GM20000 (cell line): Measurements from ENCODE around the gene S100A9.

Experiments
- DNase-seq: peaks from one replicate; pipeline ENCODE4 v3.0.0; 2012; ENCODE audit warnings: low spot score
- CTCF ChIP-seq: IDR thresholded peaks from 2 replicates; pipeline ENCODE4 v1.5.1; 2012; ENCODE audit warnings: mild to moderate bottlenecking, control low read depth; ENCODE audit errors: extremely low read depth, missing control alignments

The S100A9 gene

DNA sequence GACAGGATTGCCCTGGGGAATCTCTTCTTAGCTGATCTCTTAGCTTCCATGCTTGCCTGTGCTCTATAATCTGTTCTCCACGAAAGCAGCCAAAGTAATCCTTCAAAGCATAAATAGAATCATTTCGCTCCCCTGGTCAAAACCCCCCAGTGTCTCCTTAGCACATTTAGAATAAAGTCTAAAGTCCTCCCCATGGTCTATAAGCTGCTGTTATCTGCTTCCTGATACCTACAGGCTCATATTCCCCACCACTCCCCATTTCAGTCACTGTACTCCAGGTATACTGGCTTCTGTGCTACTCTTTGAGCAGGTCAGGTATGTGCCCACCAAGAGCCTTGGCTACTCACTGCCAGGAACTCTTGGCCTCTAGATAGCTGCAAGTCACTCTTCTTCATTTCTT, 14.9 kb downstream of the S100A9 start:
- no peak for TF ChIP-seq CTCF
- no peak for DNase-seq

GRCh38 chr1:153374071-153374470, 16.4 kb downstream of the S100A9 start:
- no peak for DNase-seq
- no peak for TF ChIP-seq CTCF

DNA sequence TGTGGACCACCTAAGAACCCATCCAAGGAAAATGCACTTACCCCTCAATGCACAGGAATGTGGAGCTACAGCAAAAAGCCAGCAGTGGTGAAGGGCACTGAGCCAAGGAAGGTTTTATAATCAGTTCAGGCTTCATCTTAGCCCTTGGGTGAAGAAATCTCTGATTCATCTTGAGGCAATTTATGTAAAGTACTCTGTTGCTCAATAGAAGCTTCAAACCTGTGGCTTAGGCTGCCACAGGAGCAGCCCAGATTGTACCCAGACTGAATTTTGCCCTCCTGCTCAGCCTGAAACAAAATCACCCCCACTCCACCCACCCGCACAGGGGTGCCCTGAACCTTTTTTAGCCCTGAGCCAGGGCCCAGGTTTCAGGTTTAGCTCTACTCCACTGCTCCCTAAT, 17.9 kb downstream of the S100A9 start, which contains the start of gene S100A12:
Gene S100A12 (minus strand): TSS at position 111 of the 400 bp plus-strand sequence. CDS start 1,029 bp downstream, outside the sequence.
- TF ChIP-seq CTCF, result no peak
- DNase-seq, result no peak

DNA sequence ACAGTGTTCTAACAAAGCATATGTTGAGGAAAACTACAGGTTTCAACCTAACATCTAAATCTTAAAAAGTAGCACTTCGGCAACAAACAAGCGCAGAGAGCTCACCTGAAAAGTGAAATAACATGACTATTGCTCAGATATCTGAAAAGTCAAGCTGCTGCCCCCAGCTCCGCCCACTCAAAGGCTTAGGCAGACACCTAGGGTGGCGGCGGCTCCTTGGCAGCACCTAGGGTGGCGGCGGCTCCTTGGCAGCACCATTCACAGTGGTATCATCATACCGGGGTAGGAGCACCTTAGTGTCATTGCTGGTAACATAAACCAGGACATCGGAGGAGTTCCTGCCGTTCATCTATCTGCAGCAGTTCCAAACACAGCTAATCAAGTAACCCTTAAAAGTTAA, 21.9 kb downstream of the S100A9 start:
- TF ChIP-seq CTCF, result no peak
- no peak for DNase-seq

- DNase-seq, result no peak
- no peak for TF ChIP-seq CTCF
Observed at GRCh38 chr1:153380711-153381110, 23.1 kb downstream of the S100A9 start.

DNA sequence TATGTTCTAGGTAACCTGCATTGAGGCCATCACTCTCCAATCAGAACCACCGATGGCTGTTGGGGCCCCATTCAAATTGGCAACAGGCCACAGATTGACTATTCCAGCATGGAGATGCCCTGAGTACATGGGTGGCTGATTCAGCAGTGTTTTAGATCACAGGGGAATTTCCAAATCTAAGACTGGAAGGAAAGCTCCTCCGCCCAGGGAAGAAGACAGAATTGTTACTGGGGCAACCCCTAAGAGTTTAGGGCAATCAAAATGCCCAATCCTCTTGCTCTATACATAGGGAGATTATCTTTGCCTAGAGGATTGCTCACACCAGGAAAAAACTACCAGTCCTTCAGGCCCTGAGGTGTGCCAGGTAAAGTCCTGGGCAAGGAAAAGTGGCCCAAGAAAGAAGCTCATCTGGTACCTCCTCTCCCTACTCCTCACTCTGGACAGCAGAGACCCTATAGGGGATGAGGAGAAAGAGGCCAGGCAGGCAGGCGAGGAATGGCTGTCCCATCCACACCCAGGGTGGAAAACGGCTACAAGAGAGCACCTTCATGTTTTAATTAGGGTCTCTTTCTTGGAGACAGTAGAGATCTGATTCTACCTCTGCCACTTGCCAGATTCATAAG, 27.4 kb downstream of the S100A9 start:
- DNase-seq, result no peak
- TF ChIP-seq CTCF, result no peak

- TF ChIP-seq CTCF, result no peak
- no peak for DNase-seq
Observed at GRCh38 chr1:153386500-153386901, 28.8 kb downstream of the S100A9 start.
